HG02759 (cell line): ENCODE measurements around the gene UTP14C.
"Not testable (repeated sequence)": the region's sequence is repeated elsewhere in the genome, so short reads cannot be mapped to it uniquely, and the experiment has no call there.

Experiments
- ATAC-seq: cut with Tn5 transposase; IDR thresholded peaks from one replicate; pipeline ENCODE4 v1.9.1; 2021; ENCODE audit warnings: mild to moderate bottlenecking, moderate library complexity; ENCODE audit not compliant: unreplicated experiment

The UTP14C gene

GRCh38 chr13:52003541-52003940, 20.9 kb upstream of the UTP14C start:
- ATAC-seq = no peak

DNA sequence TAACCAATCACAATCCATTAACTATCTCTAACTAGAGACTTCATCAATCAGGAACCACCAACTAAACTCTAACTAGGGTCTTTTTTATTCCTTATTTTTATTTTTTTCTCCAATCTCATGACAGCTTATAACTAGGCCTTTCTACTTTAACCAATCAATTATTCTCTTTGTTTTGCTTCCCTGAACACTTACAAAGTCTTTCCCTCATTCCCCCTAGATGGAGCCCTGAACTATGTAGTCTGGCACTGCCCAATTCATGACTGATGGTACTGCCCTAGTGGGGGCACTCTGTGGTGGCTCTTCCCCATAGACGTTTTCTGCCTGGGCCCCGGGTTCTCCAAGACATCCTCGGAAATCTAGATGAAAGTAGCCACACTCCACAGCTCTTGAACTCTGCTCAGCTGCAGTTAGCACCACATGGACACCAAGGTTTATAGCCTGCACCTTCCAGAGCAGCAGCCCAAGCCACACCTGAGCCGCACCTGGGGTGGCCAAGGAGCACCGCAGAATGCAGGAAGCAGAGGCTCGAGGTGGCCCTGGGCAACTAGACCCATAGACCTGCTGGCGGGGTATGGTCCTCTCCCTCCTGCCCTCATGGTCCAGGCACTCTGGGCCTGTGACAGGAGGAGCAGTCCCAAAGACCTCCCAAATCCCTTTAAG, 19.9 kb upstream of the UTP14C start:
- ATAC-seq = no peak

DNA sequence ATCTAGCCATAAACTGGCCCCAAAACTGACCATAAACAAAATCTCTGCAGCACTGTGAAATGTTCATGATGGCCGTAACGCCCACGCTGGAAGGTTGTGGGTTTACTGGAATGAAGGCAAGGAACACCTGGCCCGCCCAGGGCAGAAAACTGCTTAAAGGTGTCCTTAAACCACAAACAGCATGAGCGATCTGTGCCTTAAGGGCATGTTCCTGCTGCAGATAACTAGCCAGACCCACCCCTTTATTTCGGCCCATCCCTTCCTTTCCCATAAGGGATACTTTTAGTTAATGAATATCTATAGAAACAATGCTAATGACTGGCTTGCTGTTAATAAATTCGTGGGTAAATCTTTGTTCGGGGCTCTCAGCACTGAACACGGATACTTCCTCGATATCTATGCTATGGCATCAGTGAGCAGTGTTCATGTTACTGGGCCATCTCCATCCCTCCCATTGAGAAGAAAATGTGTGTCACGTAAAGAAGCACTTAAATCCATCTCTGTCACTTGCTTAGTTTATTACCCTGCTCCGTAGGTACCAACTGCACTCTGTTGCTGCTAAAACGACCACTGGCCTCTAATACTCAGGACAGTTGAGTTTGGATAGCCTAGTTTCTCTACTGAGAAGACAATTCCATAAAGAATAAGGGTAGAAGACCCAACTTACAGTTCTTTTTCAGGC, 18.5 kb upstream of the UTP14C start:
- ATAC-seq = no peak

DNA sequence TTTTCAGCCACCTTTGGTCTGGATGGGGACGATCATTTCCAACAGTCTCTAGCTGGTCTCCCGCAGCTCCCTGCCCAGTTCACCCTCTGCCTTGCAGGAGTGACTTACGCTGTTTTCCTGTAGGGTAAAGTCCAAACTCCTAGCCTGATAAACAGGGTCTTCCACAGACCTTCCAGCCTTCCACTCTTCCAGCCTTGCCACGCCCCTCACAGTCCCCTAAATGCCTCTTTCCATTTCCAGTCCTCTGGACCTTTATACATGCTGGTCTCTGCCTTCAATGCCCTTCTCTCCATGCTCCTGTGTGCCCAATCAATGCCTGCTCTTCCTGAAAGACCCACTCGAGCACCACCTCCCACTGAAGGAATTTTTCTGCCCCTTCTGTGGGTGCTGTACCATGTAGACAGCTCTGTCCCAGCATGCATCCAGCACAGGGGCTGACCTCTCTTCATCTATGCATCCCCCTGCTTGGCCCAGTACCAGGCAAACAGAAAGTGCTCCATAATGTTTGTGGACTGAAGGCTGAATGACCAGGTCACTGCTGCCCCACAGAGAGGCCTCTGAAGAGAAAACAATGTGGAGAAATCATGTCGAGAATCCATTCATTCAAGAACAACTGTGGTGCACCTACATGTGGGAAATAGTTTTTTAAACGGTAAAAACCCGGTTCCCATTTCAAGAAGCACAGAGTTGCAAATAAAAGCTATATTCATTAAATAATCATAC, 17.8 kb upstream of the UTP14C start:
- no peak for ATAC-seq

- no peak for ATAC-seq
Observed at GRCh38 chr13:52009946-52010345, 14.5 kb upstream of the UTP14C start.

- peak; percentile 7 for ATAC-seq
Observed at GRCh38 chr13:52010890-52011631, 13.4 kb upstream of the UTP14C start, which contains the start of gene ATP7B. Gene ATP7B, minus strand, starts transcription at chr13:52011450. Its CDS starts 113 bp downstream, at chr13:52011337.

DNA sequence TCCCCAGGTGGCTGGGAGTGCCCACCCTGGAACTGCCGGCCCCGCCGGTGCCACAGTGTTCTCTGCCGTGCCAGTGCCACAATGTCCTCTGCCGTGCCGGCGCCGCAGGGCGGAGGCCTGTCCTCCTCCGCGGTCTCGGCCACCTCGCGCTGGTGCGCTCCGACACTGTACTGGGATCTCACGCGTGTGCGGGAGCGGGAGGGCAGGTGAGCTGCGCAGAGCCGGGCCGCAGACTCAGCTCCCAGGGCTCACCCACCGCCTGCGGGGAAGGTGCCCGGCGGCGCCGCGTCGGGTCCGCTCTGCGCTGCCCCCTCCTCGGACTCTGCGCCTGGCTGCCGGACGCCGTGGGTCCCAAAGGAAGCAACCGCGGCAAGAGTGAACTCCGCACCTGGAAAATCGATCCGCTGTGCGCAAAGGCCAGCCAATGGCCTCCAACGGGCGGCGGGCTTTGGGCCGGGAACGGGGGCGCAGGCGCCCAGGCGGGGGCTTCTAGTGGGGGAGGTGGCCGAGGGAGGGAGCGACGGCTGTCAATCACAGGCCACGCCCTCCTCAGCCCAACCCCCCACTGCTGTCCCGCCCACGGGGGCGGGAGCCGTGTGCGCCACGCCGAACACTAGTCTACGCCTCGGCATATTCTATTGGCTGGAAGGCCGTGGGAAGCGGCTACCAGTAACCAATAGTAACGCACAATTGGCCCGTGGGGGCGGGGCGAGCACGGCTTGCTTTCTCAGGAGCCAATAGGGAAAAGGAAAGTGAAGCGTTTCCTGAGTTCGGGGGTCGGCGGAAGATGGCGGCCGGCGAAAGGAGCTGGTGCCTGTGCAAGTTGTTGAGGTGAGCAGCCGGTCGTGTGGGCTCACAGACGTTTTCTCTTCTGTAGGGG, 12.6 kb upstream of the UTP14C start, which contains the start of gene ALG11:
Gene ALG11 (plus strand): TSS at position 767 of the 880 bp plus-strand sequence. CDS start 21 bp downstream, at position 788.
- ATAC-seq = peak; percentile 99

DNA sequence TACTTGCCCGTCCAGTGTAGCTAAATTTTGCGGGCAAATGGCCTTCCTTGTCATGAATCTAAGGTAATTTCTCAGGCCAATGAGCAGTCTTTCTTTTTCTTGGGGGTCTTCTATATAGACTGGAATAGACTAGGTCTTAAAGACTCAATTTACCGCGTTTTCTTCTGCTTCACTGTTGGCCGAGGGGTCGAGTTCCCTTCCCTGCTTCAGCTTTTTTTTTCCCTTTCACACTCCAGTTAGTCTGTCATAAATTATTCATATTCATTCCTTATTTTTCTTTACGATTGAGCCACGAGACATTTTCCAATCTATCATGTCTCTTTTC, 12.0 kb upstream of the UTP14C start:
- no peak for ATAC-seq

DNA sequence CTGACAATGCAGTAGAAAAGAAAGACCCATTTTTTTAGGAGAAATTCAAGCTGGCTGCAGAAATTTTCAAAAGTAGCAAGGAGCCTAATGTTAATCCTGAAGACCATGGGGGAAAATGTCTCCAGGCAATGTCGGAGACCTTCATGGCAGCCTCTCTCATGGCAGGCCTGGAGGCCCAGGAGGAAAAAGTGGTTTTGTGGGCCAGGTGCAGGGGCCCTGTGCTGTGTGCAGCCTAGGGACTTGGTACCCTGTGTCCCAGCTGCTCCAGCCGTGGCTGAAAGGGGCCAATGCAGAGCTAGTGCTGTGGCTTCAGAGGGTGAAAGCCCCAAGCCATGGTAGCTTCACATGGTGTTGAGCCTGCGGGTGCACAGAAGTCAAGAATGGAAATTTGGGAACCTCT, 8.2 kb upstream of the UTP14C start:
- ATAC-seq = no peak

DNA sequence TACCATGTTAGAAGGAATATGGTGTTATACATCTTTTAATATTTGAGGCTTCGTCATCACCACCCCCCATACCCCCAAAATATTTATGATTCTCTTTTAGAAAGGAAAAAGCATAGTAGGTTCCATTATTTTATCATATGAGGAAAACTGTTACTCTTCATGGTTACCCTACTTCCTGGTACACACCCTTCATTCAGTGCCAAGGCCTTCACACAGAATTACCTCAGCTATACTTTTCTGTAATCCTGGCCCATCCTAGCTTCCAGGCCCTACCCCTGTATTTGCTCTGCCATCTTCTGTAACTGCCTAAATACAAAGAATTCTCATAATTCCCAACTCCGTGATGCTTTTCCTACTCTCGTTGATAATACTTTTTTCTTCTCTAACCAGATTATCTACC, 4.3 kb upstream of the UTP14C start:
- no peak for ATAC-seq

DNA sequence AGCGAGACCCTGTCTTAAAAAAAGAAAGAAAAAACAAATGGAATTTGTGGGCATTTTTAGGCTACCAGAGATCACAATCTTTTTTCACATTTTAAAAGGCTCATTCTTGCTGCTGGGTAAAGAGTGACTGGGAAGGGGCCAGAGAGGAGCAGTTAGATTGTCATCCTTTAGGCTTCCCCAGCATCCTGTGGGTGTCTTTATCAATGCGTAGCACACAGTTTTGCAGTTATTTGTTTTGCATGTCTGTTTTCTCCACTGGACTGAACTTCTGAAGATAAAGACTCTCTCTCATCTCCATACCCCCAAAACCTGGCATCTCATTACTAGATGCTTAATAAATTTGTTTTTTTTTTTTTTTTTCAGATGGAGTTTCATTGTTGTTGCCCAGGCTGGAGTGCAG, 2.1 kb upstream of the UTP14C start:
- ATAC-seq = no peak

DNA sequence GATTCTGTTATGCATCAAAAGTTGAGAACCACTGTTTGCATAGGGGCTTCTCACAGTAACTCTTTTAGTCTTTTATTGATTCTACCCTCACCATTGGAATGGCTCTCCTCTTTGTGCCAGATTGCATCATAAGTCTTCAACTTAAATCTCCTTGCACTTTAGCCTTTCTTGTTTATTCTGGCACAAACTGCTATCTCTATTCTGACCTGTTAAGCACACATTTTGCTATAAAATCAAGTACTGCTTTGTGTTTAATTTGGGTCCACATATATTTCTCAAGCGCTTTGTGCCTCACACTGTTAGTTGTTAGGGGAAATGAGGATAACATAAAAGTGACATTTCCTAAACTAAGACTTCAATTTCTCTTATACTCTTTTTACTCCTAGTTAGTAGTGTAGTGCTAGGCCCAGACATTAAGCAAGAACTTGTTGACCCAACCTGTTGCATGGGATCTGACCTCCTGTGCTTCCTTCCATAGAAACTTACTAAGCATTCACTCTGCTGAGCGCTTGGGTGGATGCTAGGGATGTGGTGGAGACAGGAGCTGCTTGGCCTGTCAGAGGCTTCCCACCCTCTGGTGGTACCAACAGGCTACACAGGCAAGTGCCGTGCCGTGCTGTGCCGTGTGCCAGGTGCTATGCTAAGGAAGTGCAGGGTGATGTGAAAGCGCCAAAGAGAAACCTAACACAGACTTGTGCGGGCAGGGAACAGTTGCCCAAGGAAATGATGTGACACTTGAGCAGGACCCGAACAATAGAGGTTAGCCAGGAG, 1.2 kb downstream of the UTP14C start:
- no peak for ATAC-seq

DNA sequence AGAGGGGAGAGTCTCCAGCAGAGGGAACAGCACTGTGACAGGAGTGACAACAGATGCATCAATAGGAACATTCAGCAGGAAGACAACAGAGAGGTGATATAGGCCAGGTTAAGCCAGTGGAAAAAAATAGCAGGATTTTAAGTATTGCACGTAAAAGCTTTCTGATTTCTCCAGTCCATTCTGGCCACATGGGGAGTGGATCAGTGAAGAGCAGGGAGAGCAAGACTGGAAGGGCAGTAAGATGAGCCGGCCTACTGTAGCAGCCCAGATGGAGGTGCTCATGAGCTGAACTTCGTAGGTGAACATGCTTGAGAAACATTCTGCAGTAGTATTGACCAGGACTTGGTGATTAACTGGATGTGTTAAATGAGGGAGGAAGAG, 1.7 kb downstream of the UTP14C start:
- ATAC-seq = no peak

- ATAC-seq = no peak
Observed at GRCh38 chr13:52027832-52028231, 3.3 kb downstream of the UTP14C start.

DNA sequence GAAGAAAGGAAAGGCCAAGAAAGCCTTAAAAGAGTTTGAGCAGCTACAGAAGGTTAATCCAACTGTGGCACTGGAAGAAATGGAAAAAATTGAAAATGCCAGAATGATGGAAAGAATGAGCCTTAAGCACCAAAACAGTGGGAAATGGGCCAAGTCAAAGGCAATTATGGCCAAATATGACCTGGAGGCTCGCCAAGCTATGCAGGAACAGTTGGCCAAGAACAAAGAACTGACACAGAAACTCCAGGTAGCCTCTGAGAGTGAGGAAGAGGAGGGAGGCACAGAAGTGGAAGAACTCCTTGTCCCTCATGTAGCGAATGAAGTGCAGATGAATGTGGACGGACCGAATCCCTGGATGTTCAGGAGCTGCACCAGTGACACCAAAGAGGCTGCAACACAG, 5.1 kb downstream of the UTP14C start:
- no peak for ATAC-seq

DNA sequence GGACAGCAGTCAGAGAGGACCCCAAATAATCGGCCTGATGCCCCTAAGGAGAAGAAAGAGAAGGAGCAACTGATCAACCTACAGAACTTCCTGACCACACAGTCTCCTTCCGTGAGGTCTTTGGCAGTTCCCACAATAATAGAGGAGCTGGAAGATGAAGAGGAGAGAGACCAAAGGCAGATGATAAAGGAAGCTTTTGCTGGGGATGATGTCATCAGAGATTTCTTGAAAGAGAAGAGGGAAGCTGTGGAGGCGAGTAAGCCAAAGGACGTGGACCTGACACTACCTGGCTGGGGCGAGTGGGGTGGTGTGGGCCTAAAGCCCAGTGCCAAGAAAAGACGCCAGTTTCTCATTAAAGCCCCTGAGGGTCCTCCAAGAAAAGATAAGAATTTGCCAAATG, 5.9 kb downstream of the UTP14C start:
- ATAC-seq = not testable (repeated sequence)

DNA sequence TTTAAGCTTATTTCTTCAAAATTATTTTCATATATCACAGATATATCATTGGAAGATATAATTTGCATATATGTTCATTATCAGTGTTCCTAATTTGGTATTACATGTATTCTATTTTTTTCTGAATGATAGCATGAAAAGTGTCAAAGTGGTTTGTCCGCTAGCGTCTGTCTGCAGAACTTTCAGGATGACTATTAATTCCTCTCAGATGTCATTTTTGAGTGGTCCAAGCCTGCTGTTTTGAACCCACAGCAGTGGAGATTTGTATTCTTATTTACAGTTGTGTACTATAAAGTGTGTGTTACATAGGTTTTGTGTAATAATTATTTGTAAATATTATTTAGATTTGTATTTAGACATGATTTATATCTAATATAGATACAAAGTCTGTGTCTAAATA, 8.5 kb downstream of the UTP14C start:
- ATAC-seq = no peak

DNA sequence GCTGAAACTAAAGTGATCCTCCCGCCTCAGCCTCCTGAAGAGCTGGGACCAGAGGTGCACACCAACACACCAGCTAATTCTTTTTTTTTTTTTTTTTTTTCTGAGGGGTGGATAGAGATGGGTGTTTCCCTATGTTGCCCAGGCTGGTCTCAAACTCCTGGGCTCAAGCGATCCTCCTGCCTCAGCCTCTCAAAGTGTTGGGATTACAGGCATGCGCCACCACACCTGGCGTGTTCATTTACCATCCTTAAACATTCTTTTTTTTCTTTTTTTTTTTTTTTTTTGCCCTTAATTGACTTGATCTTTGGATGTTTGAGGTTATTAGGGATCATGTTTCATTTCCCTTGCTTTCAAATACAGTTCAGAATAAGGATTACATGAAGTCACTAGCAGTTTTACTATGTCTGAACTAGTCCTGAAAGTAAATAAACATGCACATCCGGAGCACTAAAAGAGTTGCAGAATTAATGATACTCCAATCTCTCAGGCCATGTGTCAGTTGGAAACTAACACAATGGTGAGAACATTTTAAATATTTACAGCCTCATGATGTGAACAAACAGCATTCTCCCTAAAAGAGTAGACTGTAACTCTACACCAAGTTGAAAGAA, 10.2 kb downstream of the UTP14C start:
- ATAC-seq = no peak

- no peak for ATAC-seq
Observed at GRCh38 chr13:52036037-52036436, 11.5 kb downstream of the UTP14C start.
